Psoas muscle (tissue), 8 donors: ENCODE measurements around the gene SLC4A8. TPM values are rescaled to one million over a fixed set of nuclear protein-coding genes. Genes with fewer than 3 reads are reported as not detected.

Experiments used
- ATAC-seq, 4 donors: fragments of 200-7000 bp; cut with Tn5 transposase; one replicate each; pipeline ENCODE4 v1.9.1; 2020; ENCODE audit warnings: moderate library complexity in 3 of 4, mild to moderate bottlenecking in 2 of 4
- DNase-seq, 2 donors: peaks; one replicate each; pipeline ENCODE4 v3.0.0-alpha.2; 2020
- H3K27ac ChIP-seq: fragments of 200-600 bp; one replicate; pipeline ENCODE4 v1.8.0; 2022
- H3K27me3 ChIP-seq, 3 donors: fragments of 200-600 bp in 1 of 3; one replicate each; pipeline versions ENCODE4 v1.6.1 to v1.8.0; 2013 to 2022; ENCODE audit warnings: low read length in 2 of 3, mild to moderate bottlenecking in 2 of 3, moderate library complexity in 1 of 3; ENCODE audit not compliant: insufficient read depth in 3 of 3
- H3K36me3 ChIP-seq, 2 donors: fragments of 200-600 bp in 1 of 2; one replicate each; pipeline versions ENCODE4 v1.6.1 to v1.8.0; 2013 to 2022; ENCODE audit warnings: low read depth in 1 of 2, mild to moderate bottlenecking in 1 of 2, moderate library complexity in 1 of 2; ENCODE audit not compliant: insufficient read depth in 1 of 2
- H3K4me1 ChIP-seq: fragments of 200-600 bp; one replicate; pipeline ENCODE4 v1.8.0; 2022
- H3K4me3 ChIP-seq: fragments of 200-600 bp; one replicate; pipeline ENCODE4 v1.8.0; 2022; ENCODE audit warnings: mild to moderate bottlenecking
- H3K9me3 ChIP-seq: fragments of 200-600 bp; one replicate; pipeline ENCODE4 v1.8.0; 2022
- CTCF ChIP-seq: fragments of 200-600 bp; IDR thresholded peaks from one replicate; pipeline ENCODE4 v1.8.0; 2022; ENCODE audit warnings: antibody characterized with exemption
- WGBS, 3 donors: extraction: QIAGEN DNeasy Blood & Tissue Kit; methylation state at CpG; one replicate each; pipeline versions ENCODE4 v1.1.6 to v1.1.7; 2013; 5-methylcytosine and 5-hydroxymethylcytosine counted together
- intact Hi-C, 2 donors: fragments of 100-400 bp; cut with DNase I; formaldehyde crosslinking; loops; one replicate each; pipeline versions ENCODE4 v1.11.0 to v1.14.2; 2022
- polyA plus RNA-seq, 3 donors: library from polyadenylated mRNA; stranded (reverse); fragments of 200-250 nt; gene quantifications; one replicate each; pipeline ENCODE4 v1.2.3, GENCODE V29; 2013
- total RNA-seq, 4 donors: library from RNA; stranded (reverse); fragmentation: NEBNext Ultra II Directional in 2 of 4; extraction: Animal tissue kit (Norgen Biotek cat#: 25700) in 2 of 4; gene quantifications; one replicate each; pipeline versions ENCODE4 v1.2.1 to v1.2.4, GENCODE V29; 2021 to 2023
- donor health status: healthy with polysubstance abuse.
- donor health status: DM: no; HTN: no; CAD: no; lungs with moderate emphysema.
- donor health status: Bipolar disorder and iron deficiency.
- donor health status: healthy.
- donor health status: DM: yes; HTN: yes; CAD: no.
- donor health status: DM: no; HTN: no; CAD: no.
- donor health status: DM: no; HTN: no; CAD: no.
- donor health status: DM: yes; HTN: yes; CAD: no.

SLC4A8 gene
- total and polyA plus RNA-seq, 7 donors = 0.02 to 0.91 (median 0.09) TPM; not detected in 1

DNA sequence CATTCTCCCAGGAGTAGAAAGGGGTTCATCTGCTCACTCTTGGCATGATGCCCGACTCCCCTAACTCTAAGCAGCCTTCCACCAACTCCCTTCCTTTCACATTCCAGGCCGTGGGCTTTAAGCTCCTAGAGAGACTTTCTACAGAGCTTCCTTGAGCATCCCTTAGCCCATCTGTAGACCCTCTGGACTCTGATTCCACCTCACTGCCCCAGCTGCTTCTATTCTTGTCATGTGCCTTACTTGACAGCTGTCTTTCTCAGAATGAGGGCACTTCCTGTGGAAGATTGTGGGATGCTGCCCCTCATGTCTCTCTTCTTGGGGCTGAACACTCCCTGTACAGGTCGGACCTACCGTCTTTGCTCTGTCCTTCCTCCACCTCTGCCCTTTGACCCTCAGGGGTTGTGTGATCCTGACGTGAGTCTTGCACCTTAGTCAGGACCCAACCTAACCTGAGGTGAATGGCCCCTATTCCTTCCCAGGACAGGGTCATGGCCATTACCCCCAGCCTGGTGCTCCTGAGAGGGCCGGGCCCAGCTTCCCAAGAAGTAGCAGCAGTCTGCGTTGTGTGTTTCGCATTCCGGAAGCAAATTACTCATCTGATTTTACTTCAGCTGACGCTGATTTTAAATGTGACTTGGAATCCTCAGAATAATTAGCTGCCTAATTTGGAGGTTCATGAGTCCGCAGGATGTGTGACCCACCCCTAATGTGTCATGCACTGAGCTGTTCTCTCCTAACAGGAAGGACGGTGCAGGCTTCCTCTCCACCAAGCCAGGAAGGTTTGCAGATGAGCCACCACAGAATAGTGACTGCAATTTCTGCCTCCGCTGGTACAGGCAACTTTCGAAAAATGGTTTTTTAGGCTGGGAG lies 30.7 kb upstream of the SLC4A8 start:
- Histone ChIP-seq H3K27ac (peak overlapping the region; percentile 23), H3K4me3 (no peak overlapping the region), H3K9me3 (no peaks in the 10 kb centered on the region), H3K27me3 (peaks cover 0 to 48% (median 15%) of the 10 kb centered on the region in 3 donors), H3K4me1 (peaks cover 3% of the 10 kb centered on the region), H3K36me3 (no peaks in the 10 kb centered on the region)
- ATAC-seq (peak in 2 of 4 donors; percentile 41 to 55), DNase-seq (no peak)
- intact Hi-C loops = no loop called here
- WGBS, 3 donors = 74 to 79% (median 75%) methylated on average over 14 of the region's 14 CpGs
- no peak for TF ChIP-seq CTCF

DNA sequence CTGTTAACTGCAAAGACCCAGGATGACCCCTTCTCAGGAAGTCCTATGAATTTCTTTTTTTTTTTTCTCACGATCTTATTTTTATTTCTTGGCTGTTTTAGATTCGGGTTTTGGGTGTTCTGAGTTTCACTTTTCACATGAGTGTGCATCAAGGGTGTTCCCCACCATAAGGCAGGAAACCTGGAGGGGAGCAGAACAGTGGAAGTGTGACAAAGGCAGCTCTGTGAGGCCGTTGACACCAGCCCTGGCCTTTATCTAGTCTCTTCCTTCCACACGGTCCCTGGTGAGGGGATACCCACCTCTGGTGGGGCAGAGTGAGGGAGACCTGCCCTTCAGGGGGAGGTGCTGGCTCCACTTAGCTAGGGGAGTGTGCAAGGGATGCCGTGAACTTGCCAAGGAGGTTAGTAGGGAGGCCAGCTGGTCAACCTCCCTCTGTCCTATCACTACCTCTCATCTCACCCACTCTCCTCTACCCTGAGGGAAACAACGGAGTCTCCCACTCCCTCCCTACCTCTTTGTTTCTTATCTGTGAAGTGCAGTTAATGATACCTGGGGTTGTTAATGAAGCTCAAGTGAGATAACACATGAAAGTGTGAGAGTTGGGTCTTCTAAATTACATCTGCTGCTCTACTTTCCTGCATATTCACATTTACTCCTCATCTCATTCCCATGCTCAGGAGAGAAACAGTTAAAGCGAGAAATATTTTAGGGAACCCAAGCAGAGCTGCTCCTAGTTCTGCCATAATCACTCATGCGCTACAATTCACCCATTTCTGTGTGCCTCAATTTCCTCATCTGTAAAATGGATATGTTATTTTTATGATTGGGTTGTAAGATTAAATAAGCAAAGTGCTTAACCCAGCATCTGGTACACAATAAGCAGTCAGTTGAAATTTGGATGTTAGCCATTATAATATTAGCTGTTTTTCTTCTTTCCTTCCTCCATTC lies 29.1 kb upstream of the SLC4A8 start:
- H3K27ac ChIP-seq = no peak overlapping the region
- intact Hi-C loops = no loop called here
- whole genome bisulfite sequencing, 3 donors = 48 to 57% (median 53%) methylated on average over 8 of the region's 8 CpGs

GRCh38 chr12:51397670-51398069 lies 27.0 kb upstream of the SLC4A8 start:
- 65 to 78% (median 70%) methylated on average over 4 of the region's 4 CpGs for WGBS, 3 donors
- H3K4me3 ChIP-seq = no peak overlapping the region
- no peaks in the 10 kb centered on the region for H3K4me1 ChIP-seq
- H3K36me3 ChIP-seq = no peaks in the 10 kb centered on the region
- TF ChIP-seq CTCF = no peak
- peaks cover 0 to 32% (median 5%) of the 10 kb centered on the region in 3 donors for H3K27me3 ChIP-seq
- ATAC-seq = no peak
- H3K9me3 ChIP-seq = no peaks in the 10 kb centered on the region
- no peak for DNase-seq
- intact Hi-C loops = no loop called here
- no peak overlapping the region for H3K27ac ChIP-seq

More for the DNA sequence above, 29.1 kb upstream of the SLC4A8 start:
- Histone ChIP-seq H3K4me1 (peaks cover 3% of the 10 kb centered on the region), H3K27me3 (peaks cover 0 to 44% (median 15%) of the 10 kb centered on the region in 3 donors), H3K9me3 (no peaks in the 10 kb centered on the region), H3K4me3 (no peak overlapping the region), H3K36me3 (no peaks in the 10 kb centered on the region)
- ATAC-seq = no peak
- DNase-seq = no peak
- TF ChIP-seq CTCF = no peak

GRCh38 chr12:51399891-51400290 lies 24.7 kb upstream of the SLC4A8 start:
- Histone ChIP-seq H3K4me3 (no peak overlapping the region), H3K9me3 (no peaks in the 10 kb centered on the region), H3K27ac (no peak overlapping the region), H3K27me3 (peaks cover 0 to 21% (median 0%) of the 10 kb centered on the region in 3 donors), H3K36me3 (no peaks in the 10 kb centered on the region), H3K4me1 (no peaks in the 10 kb centered on the region)
- no peak for TF ChIP-seq CTCF
- intact Hi-C loops = no loop called here
- ATAC-seq (no peak), DNase-seq (no peak)
- WGBS, 3 donors = 66 to 68% (median 66%) methylated on average over 3 to 4 of the region's 4 CpGs
